HG03442 (cell line): ENCODE results near the gene LPIN3.

Experiments used
- ATAC-seq: cut with Tn5 transposase; IDR thresholded peaks from one replicate; pipeline ENCODE4 v1.9.1; 2021; ENCODE audit warnings: mild to moderate bottlenecking, moderate library complexity; ENCODE audit not compliant: unreplicated experiment

LPIN3 gene

DNA sequence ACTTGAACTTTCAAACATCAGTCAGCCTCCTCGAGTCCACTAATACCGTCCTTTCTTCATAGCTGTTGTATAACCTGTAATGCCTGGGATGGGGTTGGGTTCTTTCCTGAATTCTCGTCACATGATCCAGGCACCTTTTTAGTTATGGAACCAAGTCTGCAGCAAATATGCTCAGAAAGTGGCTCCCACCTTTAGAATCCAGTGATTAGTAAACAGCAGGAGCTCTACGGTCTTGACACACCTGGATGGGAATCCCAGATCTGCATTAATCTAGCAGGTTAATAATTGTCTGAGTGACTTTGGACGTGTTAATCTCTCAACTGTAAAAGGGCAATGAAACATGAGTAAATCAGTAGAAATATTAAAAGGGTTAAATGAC lies 22.4 kb upstream of the LPIN3 start:
- ATAC-seq: no peak

DNA sequence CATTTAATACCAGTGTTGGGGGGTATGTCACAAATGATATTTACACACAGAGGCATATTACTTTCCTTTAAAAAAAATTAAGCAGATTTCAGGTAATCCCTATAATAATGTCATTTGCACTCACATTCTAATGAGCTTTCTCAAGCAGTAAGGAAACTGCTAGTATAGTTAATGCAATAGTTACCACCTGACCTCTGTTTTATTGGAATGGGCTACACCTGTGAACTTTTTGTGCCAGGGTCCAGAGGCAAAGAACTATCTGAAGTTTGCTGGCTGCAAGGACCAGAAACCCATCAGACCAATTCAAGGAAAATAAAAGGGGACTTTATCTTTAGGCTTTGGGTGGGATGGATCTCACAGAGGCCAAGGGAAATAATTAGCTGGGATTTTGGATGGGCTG lies 20.2 kb upstream of the LPIN3 start:
- no peak for ATAC-seq

DNA sequence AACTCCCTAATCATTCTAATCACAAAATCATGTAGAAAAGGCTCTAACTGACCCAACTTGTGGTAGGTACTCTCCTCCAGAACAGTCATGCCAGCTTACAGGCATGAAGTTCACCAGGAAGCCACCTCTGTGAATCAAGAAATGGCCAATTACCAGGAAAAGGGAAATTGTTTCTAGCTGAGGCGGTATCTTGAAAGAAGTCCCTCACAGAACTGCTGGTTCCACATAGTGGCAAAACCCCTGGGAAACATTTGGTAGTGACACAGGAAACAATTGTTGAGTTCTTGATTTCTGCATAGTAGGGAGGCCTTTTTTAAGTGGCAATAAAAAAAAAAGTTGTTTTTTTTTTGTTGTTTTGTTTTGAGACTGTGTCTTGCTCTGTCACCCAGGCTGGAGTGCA lies 19.6 kb upstream of the LPIN3 start:
- ATAC-seq: no peak

DNA sequence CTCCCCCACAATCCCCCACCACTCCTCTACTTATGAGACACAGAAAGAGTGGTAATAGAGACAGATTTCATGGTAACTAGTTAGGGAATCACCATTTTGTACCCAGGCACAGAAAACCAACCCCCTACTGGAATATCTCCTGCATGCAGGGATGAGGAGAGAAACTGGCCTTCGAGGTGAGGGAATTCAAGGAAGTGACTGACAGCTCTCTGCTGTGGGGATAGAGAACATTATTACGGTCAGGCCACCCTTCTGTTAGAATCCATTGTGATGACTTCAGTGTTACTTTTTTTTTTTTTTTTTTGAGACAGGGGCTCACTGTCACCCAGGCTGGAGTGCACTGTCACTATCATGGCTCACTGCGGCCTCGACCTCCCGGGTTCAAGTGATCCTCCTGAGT lies 13.4 kb upstream of the LPIN3 start:
- no peak for ATAC-seq

DNA sequence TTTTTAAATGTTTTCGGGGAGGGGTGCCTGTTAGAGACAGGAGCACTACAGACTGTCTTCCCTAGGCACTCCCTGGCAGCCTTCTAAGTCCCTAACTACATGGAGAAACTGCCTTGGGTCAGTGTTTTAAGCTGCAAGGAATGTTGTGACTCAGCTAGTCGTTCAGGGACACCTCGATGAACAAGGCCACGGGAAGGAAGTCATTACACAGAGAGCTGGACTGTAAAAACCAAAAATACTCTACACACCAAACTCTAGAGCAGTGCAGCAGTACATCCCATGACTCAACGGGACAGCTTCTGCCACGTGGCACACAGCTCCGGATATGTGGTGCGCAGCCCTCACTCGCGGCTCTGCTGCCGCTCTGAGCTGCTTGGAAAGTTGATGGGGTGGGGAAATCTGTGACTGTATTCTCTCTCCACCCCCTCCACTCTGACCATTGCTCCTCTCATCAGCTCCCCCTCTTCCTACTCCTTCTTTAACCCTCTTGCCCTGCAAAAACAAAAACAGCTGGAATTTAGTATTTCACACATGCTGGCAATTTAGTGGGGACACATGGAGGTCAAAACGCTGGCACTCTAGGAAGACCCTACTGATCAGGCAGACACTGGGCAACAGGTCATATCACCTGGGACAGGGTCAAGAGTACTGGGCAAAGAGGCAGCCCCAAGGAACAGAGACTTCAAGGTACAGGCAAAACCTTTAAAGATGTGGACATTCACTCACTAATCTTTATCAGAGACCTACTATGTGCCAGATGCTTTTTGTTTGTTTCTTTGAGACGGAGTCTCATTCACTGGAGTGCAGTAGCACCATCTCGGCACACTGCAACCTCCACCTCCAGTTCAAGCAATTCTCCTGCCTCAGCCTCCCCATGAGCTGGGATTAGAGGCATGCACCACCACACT lies 10.9 kb upstream of the LPIN3 start:
- peak; percentile 89 for ATAC-seq

DNA sequence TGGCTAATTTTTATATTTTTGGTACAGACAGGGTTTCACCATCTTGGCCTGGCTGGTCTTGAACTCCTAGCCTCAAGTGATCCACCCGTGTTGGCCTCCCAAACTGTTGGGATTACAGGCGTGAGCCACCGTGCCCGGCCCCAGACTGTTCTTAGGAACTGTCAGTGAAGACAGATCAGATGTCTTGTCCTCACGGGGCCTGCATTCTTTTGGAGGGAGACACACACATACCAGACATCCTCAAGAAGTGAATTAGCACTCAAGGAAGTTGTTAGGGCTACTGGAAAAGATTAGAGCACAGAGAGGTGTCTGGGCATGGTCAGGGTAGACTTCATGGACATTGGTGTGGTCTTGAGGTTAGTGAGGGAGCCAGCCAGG lies 10.3 kb upstream of the LPIN3 start:
- ATAC-seq: no peak

DNA sequence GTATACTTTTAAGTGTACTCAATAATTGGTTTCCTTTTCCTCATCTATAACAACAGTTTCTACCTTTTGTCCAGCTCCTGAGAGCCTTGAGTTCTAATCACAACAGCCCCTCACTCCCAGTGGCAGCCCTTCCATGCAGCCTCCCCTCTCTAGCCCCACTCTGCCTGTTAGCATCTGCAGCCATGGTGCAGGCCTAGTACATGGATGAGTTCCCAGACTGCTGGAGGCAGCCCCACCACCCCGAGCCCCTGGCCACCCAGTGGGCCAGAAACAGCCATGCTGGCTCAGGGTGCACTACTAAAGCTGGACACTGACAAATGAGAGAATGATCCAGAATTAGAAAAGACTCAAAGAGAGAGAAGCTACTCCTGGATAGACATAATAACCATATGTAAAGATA lies 9.7 kb upstream of the LPIN3 start:
- ATAC-seq: no peak

DNA sequence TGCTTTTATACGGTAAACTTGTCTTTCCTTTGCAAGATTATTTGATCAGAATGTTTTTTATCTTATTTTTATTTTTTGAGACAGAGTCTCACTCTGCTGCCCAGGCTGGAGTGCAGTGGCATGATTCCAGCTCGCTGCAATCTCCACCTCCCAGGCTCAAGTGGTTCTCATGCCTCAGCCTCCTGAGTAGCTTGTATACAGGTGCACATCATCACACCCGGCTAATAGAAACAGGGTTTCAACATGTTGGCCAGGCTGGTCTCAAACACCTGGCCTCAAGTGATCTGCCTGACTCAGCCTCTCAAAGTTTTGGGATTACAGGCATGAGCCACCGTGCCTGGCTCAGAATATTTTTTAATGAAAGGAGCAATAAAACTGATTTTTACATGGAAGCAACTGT lies 8.9 kb upstream of the LPIN3 start:
- no peak for ATAC-seq

DNA sequence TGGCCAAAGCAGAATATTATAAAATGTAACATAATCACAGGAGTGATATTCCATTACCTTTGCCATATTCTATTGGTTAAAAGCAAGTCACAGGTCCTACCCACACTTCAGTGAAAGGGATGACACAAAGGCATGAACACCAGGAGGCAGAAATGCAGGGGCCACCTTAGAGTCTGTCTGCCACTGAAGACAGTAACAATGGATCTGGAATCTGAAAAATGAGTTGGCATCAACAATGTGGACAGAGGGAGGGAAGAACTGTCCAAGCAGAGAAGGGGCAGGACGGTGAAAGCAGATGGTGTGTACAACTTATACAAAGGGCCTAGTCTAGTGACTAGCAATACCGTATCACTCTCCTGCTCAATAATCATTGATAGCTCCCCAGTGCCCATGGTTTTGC lies 6.6 kb upstream of the LPIN3 start:
- ATAC-seq: no peak

DNA sequence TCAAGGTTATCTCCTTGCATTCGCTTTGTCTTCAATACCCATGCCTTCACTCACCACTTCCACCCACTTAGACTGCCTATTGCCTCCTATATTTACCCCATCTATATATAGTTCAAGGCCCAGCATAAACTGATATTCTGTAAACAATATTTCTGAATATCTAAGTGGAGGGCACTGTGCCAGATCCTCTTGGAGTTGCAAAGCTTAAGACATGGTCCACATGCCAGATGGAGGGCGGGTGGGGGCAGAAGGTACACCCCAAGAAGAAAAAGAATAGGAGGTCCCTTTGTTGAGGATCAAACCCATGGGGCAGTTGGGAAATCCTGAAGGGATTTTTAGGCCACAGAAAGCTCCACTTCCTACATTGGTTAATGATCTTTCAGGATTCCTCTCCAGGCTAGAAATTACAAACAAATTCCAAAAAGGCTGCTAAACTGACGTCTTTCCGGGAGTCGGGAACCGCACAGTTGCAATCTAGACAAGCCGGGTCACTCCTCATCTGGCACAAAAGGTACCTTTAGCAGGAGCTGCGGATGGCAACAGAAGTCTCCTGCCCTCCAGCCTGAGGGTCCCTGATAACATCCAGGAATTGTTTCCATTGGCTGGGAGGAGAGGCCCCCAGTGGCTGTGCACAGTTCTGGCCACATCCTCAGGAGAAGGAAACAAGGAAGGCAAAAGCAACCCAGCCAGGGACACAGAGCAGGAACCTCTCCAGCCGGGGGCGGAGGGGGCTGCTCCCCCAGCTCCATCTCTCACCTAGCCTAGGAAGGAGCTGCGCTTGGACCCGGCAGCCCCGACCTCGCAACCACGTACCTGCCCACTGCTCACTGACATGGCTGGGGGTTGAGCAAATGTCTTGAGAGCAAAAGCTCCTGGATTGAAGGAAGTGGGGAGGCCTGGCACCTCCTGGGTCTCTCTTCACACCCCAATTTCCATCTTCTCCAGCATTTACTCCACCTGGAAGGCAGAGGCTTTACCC lies 5.9 kb upstream of the LPIN3 start:
- no peak for ATAC-seq

DNA sequence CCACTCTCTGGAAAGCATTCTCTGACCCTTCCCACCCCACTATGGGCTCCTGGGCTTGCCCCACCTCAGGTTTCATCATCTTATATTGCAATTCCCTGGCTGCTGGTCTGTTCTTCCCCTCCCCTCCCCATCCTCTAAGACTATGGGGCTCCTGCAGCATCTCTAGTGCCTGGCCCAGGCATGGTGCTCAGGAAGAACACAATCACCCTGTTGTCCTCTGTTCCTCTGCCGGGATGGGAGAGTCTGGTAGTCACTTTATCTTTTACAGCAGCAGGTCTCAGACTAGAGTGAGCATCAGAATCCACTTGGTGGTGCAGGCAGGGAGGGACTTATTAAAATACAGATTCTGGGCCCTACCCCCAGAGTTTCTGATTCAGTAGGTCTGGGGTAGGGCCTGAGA lies 5.0 kb upstream of the LPIN3 start:
- ATAC-seq: no peak

DNA sequence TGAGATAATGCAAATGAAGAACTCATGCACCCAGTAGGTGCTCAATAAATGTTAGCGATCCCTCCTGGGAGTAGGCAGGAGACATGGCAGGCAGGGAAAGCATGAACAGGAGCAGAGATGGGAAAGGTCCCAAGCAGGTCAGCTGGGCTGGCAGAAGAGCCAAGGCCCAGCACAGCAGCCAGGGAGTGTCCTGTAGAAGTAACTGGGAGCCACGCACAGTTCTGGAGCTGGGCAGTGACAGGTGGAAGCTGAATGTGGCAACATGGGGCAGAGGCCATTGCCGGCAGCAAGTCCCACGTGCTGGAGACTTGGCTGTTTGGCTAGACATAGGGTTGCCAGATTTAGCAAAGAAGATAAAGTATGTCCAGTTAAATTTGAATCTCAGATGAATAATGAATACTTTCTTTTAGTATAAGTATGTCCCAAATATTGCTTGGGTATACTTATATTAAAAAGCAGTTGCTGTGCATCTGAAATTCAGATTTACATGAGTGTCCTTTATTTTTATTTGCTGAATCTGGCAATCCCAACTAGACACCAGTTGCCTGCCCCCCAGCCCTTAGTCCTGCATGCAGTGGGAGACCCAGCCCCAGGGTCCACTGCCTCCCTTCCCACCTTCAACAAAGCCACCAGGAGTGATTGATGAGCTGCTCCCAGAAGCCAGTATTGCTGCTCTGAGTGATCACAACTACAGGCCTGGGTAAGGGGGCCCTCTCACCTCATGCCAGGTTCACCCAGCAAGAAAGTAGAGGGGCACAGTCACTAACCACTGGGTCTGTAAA lies 3.7 kb upstream of the LPIN3 start:
- no peak for ATAC-seq

DNA sequence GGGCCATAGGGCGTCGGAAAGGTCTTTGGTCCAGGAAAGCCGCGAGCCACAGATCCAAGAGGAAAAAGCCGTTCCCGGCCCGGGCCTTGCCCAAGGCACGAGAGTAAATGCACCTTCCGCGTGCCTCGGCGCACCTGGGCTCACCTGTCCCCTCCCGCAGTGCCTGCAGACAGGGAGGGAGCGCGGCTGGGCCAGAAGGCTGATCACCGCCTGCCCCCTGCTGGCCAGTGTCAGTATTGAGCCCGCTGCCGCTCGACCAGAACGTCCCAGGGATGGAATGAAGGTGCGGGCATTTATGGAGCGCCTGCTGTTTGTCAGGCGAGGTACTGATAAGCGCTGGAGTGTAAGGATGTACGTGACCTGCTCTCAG lies 679 bp upstream of the LPIN3 start:
- ATAC-seq: no peak

DNA sequence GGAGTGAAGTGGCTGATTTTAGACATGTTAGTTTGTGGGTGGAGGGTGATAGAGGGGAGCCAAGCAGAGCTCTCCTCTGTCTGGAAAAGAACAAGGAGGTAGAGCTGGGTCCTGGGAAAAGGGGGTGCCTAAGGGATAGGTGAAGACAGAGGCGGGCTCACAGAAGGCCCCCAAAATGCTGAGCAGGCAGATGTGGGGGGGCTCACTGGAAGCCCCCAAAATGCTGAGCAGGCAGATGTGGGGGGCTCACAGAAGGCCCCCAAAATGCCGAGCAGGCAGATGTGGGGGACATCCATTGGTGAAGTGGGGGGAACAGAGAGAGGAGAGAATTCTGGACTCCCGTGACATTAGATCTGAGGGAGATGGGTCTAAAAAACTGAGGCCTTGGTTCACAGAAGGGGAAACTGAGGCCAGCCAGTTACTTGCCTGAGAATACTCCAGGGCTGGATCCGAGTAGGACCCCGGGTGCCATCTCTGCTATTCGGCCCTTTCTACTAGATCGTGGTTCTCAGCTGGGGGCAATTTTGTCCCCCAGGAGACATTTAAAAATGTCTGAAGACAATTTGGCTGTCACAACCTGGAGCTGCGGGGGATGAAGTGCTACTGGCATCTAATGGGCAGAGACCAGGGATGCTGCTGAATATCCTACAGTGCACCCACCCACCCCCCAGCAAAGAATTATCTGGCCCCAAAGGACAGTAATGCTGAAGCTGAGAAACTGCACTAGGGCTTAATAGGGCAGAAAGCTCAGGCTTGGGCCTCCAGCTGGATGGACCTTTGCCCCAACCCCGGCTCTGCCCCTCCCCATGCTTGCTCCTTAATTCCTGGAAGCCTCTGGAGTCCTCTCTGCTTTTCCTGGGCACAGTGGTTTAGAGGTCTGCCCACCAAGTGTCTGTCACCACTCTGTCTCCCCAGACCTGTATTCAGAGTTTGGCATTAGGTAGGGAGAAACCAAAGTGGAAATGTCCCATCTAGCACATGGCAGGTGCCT lies 2.1 kb downstream of the LPIN3 start:
- no peak for ATAC-seq

DNA sequence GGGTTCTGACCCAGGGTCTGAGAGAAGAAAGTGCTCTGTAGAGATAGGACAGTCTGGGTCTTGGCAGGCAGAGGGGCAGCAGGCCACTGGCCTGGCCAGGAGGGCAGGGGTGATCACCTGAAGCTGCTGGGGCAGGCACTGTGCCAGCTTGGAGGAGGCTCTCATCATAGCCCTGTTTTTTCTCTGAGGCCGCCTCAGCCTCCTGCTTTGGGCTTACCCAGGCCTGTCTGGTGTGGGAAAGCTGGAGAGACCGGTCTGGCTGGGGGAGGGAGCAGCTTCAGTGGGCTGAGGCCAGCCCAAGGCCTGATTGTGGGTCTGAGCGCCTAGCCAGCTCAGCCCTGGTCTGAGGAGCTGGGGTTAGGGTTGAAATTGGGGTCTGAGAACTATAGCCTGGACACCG lies 3.9 kb downstream of the LPIN3 start:
- ATAC-seq: no peak

DNA sequence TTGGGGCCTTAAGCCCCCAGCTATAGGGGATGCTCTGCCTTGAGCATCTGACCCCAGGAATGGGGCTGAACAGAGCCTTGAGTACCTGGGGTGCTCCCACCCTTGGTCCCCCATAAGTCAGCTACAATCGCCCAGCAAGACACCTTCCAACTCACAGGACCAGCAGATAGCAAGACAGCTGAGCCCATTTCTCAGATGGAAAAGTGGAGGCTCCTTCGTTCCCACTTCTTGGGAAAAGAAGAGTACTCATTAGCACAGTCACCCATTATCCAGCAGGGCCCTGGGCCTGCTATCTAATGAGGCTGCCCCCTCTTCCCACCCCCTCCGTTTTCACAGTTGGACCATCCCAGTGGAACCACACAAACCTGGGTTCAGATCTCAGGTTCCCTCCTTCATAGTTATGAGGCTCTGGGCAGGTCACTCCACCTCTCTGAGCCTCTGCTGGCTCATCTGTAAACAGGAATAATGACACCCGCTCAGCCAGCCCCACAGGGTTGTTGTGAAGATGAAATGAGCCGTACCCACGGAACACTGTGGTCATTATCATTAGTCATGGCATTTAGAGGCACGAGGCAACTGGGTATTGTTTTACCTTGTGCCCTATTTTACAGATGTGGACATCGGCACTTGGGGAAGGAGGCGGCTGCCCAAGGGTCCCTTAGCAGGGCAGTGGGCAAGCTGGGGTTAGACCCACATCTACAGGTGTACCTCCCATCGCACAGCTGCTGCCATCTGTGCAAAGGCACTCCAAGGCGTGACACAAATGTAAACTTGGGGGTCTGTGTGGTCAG lies 4.5 kb downstream of the LPIN3 start:
- ATAC-seq: no peak

DNA sequence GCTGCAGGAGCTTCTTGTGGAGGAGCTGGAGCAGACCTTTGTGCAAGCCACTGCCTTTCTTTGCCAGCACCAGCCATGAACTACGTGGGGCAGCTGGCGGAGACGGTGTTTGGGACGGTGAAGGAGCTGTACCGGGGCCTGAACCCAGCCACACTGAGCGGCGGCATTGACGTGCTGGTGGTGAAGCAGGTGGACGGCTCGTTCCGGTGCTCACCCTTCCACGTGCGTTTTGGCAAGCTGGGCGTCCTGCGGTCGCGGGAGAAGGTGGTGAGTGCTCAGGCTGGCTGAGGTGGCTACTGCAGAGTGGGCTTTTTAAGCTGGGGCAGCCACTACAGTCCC lies 5.1 kb downstream of the LPIN3 start:
- no peak for ATAC-seq

DNA sequence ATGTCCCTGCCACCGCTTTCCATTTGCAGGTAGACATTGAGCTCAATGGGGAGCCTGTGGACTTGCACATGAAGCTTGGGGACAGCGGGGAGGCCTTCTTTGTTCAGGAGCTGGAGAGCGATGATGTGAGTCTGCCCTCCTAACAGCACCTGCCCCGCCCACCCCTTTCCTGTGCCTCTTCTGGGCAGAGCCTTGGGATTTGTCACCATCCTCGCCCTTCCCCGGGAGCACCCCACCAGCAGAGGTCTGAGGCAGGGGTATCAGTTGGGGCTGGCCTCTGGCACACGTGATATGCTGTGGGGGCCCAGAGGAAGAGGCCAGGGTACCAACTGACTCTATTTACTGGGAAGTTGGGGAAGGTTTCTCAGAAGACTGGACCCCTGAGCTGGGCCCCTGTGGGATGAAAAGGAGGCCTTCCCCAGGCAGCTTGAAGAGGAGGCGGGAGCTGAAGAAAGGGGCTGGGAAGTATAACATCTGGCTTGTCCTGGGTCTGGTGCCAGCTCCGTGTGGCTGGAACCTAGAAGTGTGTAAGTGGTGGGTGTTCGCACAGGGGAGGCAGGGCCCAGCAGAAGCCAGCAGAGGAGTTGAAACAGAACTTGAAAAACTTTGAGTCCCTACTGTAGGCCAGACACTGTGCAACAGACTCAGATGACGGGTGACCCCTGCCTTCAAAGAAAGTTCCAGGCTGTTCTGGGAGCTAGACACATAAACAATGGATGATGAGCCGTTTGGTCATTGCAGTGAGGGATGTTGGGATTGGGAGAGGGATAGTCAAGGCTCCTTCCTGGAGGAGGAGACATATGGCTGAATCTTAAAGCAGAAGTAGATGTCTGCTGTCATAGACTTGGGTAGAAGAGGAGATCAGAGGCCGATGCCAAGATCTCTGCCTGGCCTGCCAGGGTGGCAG lies 7.2 kb downstream of the LPIN3 start:
- ATAC-seq: no peak
